ENCODE data around the gene VASP. TPM values are rescaled to one million over a fixed set of nuclear protein-coding genes. Genes with fewer than 3 reads are reported as not detected.
A peak's percentile ranks its signal among the peaks of the same experiment; 100 is the strongest.

VASP gene
- total and polyA plus RNA-seq, 2 of the 13 experiments (the other 11 are each of a cell fraction or from before 2014, with no cell fraction given) = 41.8 to 67.1 TPM

- TF ChIP-seq CBX2 (IDR thresholded peaks at IDR 0.05; ENCODE audit: low read depth, low read length) (no peak), CBX2 (CRISPR knock-in tag; IDR thresholded peaks at IDR 0.05; ENCODE audit: low read depth) (no peak), MXD3 (CRISPR knock-in tag; IDR thresholded peaks at IDR 0.05) (peak; percentile 77), ARID5B (CRISPR knock-in tag; IDR thresholded peaks at IDR 0.05) (peak; percentile 44; the same call in 1 of the 2 replicates), ZNF691 (CRISPR knock-in tag; IDR thresholded peaks at IDR 0.05; ENCODE audit: borderline replicate concordance, low read depth) (peak; percentile 41; the same call in 1 of the 2 replicates), RARA (CRISPR knock-in tag; IDR thresholded peaks at IDR 0.05) (no peak), SALL1 (CRISPR knock-in tag; IDR thresholded peaks at IDR 0.05) (peak; percentile 62), KLF6 (CRISPR knock-in tag; IDR thresholded peaks at IDR 0.05) (no peak), KDM3A (CRISPR knock-in tag; IDR thresholded peaks at IDR 0.05; ENCODE audit: low read depth) (no peak), ZNF350 (CRISPR knock-in tag; IDR thresholded peaks at IDR 0.05; ENCODE audit: borderline replicate concordance, low read depth) (no peak; the same call in 1 of the 2 replicates), RBAK (CRISPR knock-in tag; IDR thresholded peaks at IDR 0.05) (0 out of 2 replicates have a peak, but pooled peaks have one; percentile 14), UBTF (CRISPR knock-in tag; IDR thresholded peaks at IDR 0.05) (peak; percentile 24; the same call in 1 of the 2 replicates), ZBTB49 (CRISPR knock-in tag; IDR thresholded peaks at IDR 0.05; ENCODE audit: borderline replicate concordance) (no peak; the same call in 1 of the 2 replicates), ZNF3 (CRISPR knock-in tag; IDR thresholded peaks at IDR 0.05) (no peak), ZNF572 (CRISPR knock-in tag; IDR thresholded peaks at IDR 0.05) (no peak), SAP130 (CRISPR knock-in tag; IDR thresholded peaks at IDR 0.05; ENCODE audit: low read depth) (peak; percentile 71; the same call in 1 of the 2 replicates)
Measured at GRCh38 chr19:45506989-45507871, at the start of gene VASP (continued).
